AG10803 (cell line): ENCODE data around the gene SLC3A2.

Experiments
- DNase-seq: peaks from one replicate; pipeline ENCODE4 v3.0.0; 2010; ENCODE audit warnings: low read depth
- H3K4me3 ChIP-seq: 2 replicates; pipeline ENCODE4 v1.5.1; 2011; ENCODE audit warnings: mild to moderate bottlenecking, low read length, control low read depth
- TF ChIP-seq, protein P1 (sequence below): conservative IDR thresholded peaks from 2 replicates; pipeline ENCODE4 v1.5.1; 2011; ENCODE audit warnings: mild to moderate bottlenecking, low read length, control low read depth, inconsistent platforms

SLC3A2 gene

GRCh38 chr11:62880803-62881578, at the start of gene SLC3A2:
SLC3A2 (plus strand) TSS chr11:62880896; CDS start chr11:62881024, 128 bp downstream.
- peak; percentile 88 for DNase-seq
- peak within 1 kb of the TSS; percentile 100 for H3K4me3 ChIP-seq
- TF ChIP-seq, protein P1, sequence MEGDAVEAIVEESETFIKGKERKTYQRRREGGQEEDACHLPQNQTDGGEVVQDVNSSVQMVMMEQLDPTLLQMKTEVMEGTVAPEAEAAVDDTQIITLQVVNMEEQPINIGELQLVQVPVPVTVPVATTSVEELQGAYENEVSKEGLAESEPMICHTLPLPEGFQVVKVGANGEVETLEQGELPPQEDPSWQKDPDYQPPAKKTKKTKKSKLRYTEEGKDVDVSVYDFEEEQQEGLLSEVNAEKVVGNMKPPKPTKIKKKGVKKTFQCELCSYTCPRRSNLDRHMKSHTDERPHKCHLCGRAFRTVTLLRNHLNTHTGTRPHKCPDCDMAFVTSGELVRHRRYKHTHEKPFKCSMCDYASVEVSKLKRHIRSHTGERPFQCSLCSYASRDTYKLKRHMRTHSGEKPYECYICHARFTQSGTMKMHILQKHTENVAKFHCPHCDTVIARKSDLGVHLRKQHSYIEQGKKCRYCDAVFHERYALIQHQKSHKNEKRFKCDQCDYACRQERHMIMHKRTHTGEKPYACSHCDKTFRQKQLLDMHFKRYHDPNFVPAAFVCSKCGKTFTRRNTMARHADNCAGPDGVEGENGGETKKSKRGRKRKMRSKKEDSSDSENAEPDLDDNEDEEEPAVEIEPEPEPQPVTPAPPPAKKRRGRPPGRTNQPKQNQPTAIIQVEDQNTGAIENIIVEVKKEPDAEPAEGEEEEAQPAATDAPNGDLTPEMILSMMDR = peak; percentile 61

GRCh38 chr11:62830904-62831519, 49.7 kb upstream of the SLC3A2 start:
- DNase-seq = no peak
- TF ChIP-seq, protein P1 = no peak
- H3K4me3 ChIP-seq = peak overlapping the region; percentile 86

- TF ChIP-seq, protein P1 = no peak
- H3K4me3 ChIP-seq = peak within 1 kb of the TSS; percentile 86
- peak; percentile 97 for DNase-seq
Measured at GRCh38 chr11:62831520-62832335, 49.0 kb upstream of the SLC3A2 start, which contains the start of gene STX5. STX5 (minus strand) TSS chr11:62832051; CDS start chr11:62831243, 808 bp downstream.

DNA sequence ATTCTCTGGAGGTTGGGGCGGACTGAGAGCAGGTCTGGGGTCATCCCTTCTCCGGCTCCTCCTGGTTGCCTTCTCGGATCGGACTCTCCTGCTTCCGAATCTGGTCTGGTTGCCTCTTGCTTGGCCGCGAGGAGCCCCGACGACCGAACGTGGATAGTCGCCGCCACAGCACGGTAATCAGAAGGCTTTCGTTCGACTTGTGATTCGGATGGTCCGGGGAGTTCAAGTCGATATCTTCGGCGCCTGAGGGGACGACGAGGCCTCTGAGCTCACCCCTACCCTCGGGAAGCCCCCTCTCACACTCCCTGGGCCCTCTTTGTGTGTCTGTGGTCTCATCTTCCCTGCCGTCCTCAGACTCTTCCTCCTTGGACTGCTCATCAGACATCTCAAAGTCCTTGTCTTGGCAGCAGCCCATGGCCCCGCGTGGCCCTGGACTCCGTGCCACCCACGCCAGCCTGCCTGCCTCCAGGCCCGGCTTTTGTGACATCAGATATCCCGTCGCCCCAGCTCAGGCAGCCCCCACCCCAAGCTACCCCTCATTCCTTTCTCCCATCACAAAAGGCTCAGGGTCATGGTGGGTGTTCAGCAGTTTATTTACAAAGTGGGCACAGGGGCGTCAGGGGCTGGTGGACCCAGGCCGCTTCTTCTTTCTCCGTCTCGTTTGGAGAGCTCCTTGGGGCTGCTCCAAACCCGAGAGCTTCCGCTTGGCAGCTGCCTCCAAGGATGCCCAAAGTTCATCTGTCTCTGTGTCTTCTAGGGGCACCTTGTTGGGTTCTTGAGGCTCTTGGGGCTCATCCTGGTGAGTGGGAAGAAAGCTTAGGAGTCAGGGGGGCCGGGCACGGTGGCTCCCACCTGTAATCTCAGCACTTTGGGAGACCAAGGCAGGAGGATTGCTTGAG, 48.1 kb upstream of the SLC3A2 start, which contains the start of gene TEX54:
Gene TEX54, minus strand, starts transcription at position 506 of the 899 bp plus-strand sequence.
- peak; percentile 24 for DNase-seq
- H3K4me3 ChIP-seq = peak within 1 kb of the TSS; percentile 86
- TF ChIP-seq, protein P1 = no peak

GRCh38 chr11:62835336-62835735, 45.4 kb upstream of the SLC3A2 start:
- TF ChIP-seq, protein P1 = no peak
- H3K4me3 ChIP-seq = no peak overlapping the region

DNA sequence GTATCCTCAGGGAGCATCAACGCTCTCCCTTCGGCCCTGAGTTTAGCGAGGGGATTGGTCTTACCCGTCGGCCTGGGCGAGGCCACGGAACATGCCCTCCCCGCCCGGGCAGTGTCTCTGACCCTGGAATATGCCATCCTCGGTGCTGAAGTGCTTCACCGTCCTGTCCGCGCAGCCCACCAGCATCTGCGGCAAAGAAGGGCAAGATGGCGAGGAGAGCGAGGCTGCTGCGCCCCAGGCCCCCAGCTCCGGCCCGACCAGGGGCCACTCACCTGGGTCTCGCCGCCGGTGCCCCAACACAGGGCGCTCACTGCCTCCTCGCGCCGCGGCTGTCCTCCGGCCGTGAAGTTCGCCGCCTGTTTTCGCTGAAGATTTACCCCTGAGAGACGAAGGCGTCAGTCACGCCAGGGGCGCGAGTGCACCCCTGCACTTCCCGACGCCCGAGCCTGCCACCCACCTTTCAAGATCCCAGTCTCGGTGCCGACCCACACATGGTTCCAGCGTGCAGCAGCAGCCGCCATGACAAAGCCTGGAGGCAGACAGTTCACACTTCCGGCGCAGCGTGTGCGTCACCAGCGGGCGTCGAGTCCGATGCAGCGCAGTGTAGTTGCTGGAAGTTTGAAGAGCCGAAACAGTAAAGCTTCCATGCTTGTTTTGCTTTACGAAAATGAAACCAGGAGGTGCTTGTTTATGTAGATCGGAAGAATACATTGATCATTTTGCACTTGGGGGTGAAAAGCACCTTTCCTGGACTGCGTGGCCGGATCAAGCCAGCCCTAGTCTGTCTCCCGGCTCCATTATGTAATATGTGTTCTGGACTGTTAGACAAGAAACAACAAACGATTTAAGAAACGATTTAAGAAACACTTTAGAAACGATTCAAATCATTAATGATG, 41.4 kb upstream of the SLC3A2 start, which contains the start of gene WDR74:
Gene WDR74, minus strand, starts transcription at position 541 of the 896 bp plus-strand sequence. Its CDS starts 20 bp downstream, at position 521.
- H3K4me3 ChIP-seq = peak within 1 kb of the TSS; percentile 94
- peak; percentile 88 for DNase-seq
- TF ChIP-seq, protein P1 = no peak

More at GRCh38 chr11:62835336-62835735, 45.4 kb upstream of the SLC3A2 start:
- no peak for DNase-seq

- H3K4me3 ChIP-seq = peak overlapping the region; percentile 94
- DNase-seq = peak; percentile 83
Measured at GRCh38 chr11:62840721-62841360, 39.9 kb upstream of the SLC3A2 start.
